BE2C (cell line): ENCODE data around the gene TMPRSS13.

Source experiments
- DNase-seq: peaks from one replicate; pipeline ENCODE4 v3.0.0-alpha.2; 2020
- H3K27me3 ChIP-seq: fragments of 250-450 bp; sonication (Bioruptor Pico); 2 replicates; pipeline ENCODE4 v1.5.1; 2020; ENCODE audit warnings: mild to moderate bottlenecking
- H3K36me3 ChIP-seq: fragments of 250-450 bp; sonication (Bioruptor Pico); 2 replicates; pipeline ENCODE4 v1.5.1; 2020; ENCODE audit warnings: mild to moderate bottlenecking
- H3K4me1 ChIP-seq: fragments of 250-450 bp; sonication (Bioruptor Pico); 2 replicates; pipeline ENCODE4 v1.5.1; 2020
- H3K4me3 ChIP-seq: 2 replicates; pipeline ENCODE4 v1.5.1; 2011; ENCODE audit warnings: low read depth, low read length
- H3K9me3 ChIP-seq: fragments of 250-450 bp; sonication (Bioruptor Pico); 2 replicates; pipeline ENCODE4 v1.5.1; 2020
- CTCF ChIP-seq: IDR thresholded peaks from 2 replicates; pipeline ENCODE4 v1.5.1; 2012; ENCODE audit warnings: mild to moderate bottlenecking, low read depth, low read length

TMPRSS13 gene

DNA sequence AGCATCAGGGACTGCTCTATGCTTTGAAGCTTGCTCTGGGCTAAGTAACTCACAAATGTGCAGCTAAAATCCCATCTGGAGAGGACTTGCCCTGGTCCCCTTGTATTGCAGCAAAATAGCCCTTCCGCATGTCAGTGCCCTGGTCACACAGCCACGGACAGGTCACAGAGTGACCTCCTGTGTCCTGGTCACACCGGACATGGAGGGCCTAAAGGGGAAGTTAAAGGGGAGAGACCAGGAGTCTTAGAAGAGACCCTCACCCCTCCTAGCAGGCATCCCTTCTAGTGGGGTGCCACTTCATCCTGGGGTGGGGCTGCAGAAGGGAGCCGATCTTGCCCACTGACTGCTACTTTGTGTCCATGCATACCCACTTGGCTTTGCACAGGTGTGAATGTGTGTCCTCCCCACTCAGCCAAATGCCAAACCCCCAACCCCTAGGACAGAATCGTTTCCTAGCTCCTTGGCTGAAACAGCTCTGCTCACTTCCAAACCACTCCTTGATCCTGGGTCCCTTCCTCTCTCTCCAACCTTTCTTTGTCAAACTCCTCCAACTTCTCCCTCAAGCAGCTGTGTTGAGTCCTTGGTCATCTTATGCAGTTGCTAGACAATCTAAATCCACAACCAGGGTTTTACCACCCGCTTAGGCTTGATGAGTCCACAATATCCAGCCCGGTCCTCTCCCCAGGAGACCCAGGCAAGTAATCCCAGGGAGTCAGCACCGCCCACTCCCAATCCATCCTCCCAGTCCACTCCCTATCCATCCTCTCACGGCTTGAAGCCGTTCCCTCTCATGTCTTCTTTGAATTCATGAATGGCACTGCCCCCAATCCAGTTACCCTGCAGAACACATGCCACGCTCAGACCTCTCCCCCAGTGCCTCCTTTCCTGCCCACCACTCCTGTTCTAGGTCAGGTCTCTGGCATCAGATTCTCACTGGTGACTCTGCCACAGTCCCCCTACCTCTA is 49.4 kb downstream of the TMPRSS13 start:
- no peak for DNase-seq
- no peak for TF ChIP-seq CTCF
- no peaks in the 10 kb centered on the region for H3K27me3 ChIP-seq
- H3K4me1 ChIP-seq: peaks cover 38% of the 10 kb centered on the region
- no peaks in the 10 kb centered on the region for H3K36me3 ChIP-seq
- no peak overlapping the region for H3K4me3 ChIP-seq
- H3K9me3 ChIP-seq: no peaks in the 10 kb centered on the region

GRCh38 chr11:117878939-117879475 is 50.2 kb downstream of the TMPRSS13 start:
- H3K27me3 ChIP-seq: no peaks in the 10 kb centered on the region

DNA sequence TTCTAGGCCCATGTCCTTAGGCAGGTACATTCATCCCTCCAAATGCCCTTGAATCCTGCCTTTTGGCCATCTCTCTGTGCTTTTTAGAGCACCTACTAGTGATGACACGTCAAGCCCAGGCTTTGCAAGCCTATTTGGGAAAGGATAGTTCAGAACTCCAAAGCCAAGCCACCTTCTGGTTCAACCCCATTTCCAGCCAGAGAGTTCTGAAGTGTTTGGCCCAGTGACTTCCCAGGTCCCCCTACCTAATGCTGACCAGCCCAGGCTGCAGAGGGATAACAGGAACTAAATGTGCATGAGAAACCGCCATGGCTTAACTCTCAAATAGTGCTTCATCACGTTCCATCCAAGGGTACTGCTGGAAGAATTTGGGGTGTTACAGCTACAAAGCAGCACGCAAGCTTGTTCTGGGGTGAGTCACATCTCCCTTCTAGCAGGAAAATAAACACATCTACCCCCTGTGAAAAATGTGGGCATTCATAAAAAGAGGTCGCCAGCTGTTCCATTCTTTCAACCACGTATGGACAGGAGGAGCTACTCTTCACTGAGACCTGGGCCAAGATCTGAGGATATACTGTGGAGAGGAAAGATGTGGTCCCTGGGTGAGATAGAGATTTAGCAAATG is 50.8 kb downstream of the TMPRSS13 start:
- H3K27me3 ChIP-seq: no peaks in the 10 kb centered on the region
- no peak for TF ChIP-seq CTCF

More at GRCh38 chr11:117878939-117879475, 50.2 kb downstream of the TMPRSS13 start:
- TF ChIP-seq CTCF: no peak
- Histone ChIP-seq H3K4me3 (no peak overlapping the region), H3K36me3 (no peaks in the 10 kb centered on the region), H3K9me3 (no peaks in the 10 kb centered on the region), H3K4me1 (peaks cover 38% of the 10 kb centered on the region)
- DNase-seq: no peak

DNA sequence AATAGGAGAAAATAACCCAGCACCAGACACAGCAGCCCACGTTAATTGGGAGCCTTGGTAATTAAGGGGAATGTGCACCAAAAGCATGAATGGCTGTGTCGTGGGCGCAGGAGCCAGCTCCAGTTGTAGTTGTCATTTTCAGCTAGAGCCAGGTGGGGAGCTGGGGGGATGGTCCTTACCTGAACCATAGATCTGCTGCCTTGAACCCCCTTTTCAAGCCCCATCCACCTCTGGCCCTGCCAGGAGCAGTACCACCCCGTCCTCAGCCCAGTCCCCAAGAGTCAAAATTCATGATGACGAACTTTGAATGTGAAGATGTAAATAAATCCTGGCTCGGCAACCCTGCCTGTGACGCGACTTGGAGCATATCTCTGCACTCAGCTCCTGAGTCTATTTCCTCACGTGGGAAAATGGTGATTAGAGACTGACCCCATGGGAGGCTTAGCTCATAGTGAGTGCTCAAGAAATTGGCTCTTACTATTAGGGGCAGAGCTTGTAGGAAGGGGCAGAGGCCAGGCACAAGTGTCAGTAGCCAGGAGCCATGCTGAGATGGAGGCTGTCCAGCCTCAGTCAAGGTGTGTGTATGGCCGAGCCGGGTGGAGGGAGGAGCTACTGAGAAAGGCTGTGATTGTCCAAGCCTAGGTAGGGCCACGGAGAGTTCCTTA is 52.0 kb downstream of the TMPRSS13 start:
- Histone ChIP-seq H3K4me3 (peak overlapping the region; percentile 98), H3K27me3 (no peaks in the 10 kb centered on the region), H3K4me1 (peaks cover 29% of the 10 kb centered on the region), H3K36me3 (no peaks in the 10 kb centered on the region), H3K9me3 (no peaks in the 10 kb centered on the region)
- no peak for DNase-seq
- no peak for TF ChIP-seq CTCF

More for the DNA sequence above, 50.8 kb downstream of the TMPRSS13 start:
- no peak overlapping the region for H3K4me3 ChIP-seq
- no peaks in the 10 kb centered on the region for H3K9me3 ChIP-seq
- no peaks in the 10 kb centered on the region for H3K36me3 ChIP-seq
- peaks cover 32% of the 10 kb centered on the region for H3K4me1 ChIP-seq
- DNase-seq: no peak

- no peaks in the 10 kb centered on the region for H3K36me3 ChIP-seq
- TF ChIP-seq CTCF: no peak
- H3K27me3 ChIP-seq: no peaks in the 10 kb centered on the region
- H3K9me3 ChIP-seq: no peaks in the 10 kb centered on the region
- DNase-seq: peak; percentile 84
- peaks cover 28% of the 10 kb centered on the region for H3K4me1 ChIP-seq
- peak within 1 kb of the TSS; percentile 98 for H3K4me3 ChIP-seq
These were observed 52.7 kb downstream of the TMPRSS13 start, which contains the start of gene FXYD6 for GRCh38 chr11:117876341-117877119. Gene FXYD6, minus strand, starts transcription at chr11:117876658. Its CDS starts 33,882 bp downstream, at chr11:117842776.
